ENCODE data around the gene CFAP410. TPM values are rescaled to one million over a fixed set of nuclear protein-coding genes. Genes with fewer than 3 reads are reported as not detected.

The CFAP410 gene
- total RNA-seq, 3 donors from 2014 or later, result 22.2 to 31.1 (median 27.8) TPM

DNA sequence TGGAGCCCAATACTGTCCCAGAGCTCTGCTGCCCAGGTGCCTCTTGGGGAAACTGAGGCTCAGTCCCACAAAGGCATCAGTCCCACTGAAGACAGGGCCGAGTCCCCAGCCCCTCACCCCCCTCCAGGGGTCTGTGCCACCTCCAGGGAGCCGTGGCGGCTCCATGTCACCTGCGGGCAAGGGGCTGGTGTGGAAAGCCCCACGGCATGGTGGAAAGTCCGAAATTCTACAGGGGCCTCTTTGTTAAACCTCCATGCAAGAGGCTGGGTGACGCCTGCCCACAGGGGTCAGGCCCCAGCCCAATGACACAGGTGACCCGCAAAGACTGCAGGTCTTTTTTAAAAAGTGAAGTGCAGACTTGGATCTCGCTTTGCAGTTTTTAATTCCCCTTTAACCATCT, 56.8 kb downstream of the CFAP410 start:
- Histone ChIP-seq H3K27me3 (peaks cover 2 to 24% of the 10 kb centered on the region in 2 donors), H3K4me1 (no peaks in the 10 kb centered on the region), H3K27ac (no peak overlapping the region), H3K9me3 (no peaks in the 10 kb centered on the region), H3K4me3 (no peak overlapping the region), H3K36me3 (no peaks in the 10 kb centered on the region)
- intact Hi-C loops (cut with DNase I; ENCODE audit: low total_unique reads), result no loop called here
- TF ChIP-seq POLR2AphosphoS5 (IDR thresholded peaks at IDR 0.05) (no peak), POLR2A (IDR thresholded peaks at IDR 0.05) (no peak)
- TF ChIP-seq, protein P1, sequence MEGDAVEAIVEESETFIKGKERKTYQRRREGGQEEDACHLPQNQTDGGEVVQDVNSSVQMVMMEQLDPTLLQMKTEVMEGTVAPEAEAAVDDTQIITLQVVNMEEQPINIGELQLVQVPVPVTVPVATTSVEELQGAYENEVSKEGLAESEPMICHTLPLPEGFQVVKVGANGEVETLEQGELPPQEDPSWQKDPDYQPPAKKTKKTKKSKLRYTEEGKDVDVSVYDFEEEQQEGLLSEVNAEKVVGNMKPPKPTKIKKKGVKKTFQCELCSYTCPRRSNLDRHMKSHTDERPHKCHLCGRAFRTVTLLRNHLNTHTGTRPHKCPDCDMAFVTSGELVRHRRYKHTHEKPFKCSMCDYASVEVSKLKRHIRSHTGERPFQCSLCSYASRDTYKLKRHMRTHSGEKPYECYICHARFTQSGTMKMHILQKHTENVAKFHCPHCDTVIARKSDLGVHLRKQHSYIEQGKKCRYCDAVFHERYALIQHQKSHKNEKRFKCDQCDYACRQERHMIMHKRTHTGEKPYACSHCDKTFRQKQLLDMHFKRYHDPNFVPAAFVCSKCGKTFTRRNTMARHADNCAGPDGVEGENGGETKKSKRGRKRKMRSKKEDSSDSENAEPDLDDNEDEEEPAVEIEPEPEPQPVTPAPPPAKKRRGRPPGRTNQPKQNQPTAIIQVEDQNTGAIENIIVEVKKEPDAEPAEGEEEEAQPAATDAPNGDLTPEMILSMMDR (IDR thresholded peaks at IDR 0.05), result no peak
- DNase-seq (ENCODE audit: low spot score in 2 of 2), result no peak

DNA sequence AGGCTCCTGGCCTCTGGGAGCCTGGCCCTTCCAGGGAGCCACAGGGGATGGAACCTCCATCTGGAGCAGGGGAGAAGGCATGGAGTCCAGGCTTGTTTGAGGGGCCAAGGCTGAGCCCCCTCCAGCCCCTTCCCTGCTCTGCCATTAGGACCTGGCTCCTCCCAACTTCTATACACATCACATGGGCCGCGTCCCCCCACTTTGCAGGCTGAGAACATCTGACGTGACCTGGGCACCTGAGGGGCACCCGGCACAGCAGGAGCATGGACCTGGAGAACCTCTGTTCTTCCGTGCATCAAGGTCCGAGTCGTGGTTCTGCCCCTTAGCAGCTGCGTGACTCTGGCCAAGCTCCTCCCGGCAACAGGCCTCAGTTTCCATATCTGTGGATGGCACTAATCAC, 57.4 kb downstream of the CFAP410 start:
- Histone ChIP-seq H3K4me1 (no peaks in the 10 kb centered on the region), H3K9me3 (no peaks in the 10 kb centered on the region), H3K27me3 (peaks cover 0 to 18% of the 10 kb centered on the region in 2 donors), H3K27ac (no peak overlapping the region), H3K4me3 (no peak overlapping the region), H3K36me3 (no peaks in the 10 kb centered on the region)
- no peak for DNase-seq (ENCODE audit: low spot score in 2 of 2)
- intact Hi-C loops (cut with DNase I; ENCODE audit: low total_unique reads), result no loop called here
- TF ChIP-seq POLR2AphosphoS5 (IDR thresholded peaks at IDR 0.05), result no peak
- TF ChIP-seq POLR2A (IDR thresholded peaks at IDR 0.05), result no peak
- TF ChIP-seq, protein P1 (IDR thresholded peaks at IDR 0.05), result no peak

DNA sequence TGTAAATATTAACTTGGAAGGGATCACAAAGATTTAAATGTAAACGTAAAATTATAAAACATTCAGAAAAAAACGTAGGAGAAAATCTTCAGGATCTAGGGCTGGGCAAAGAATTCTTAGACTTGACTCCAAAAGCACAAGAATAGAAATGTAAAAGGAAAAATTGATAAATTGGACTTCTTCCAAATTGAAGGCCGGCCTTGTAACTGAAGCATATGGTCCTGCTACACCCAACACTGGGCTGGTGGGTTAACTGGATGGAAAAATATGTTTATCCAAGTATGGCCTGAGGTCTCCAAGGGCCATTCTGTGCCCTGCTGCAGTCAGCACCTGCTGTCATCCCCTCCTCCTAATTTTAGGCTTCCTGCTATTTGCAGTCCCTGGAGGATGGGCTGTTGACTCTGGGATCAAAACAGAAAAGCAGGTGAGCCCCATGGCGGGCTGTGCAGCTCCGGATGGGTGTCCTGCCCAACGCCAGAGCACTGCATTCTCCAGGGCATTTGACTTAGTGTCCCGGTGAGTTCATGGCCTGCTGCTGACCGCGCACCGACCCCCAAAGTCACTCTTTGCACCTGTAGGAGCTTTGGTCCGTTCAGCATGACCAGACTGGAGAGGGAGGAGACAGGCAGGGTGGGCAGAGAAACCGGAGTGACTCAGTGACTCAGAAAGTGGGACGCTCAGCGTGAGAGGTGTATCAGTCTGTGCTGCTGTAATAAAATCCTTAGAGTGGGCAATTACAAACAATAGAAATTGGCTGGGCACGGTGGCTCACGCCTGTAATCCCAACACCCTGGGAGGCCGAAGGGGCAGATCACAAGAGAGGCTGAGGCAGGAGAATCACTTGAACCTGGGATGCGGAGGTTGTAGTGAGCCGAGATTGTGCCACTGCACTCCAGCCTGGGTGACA, 59.6 kb downstream of the CFAP410 start:
- intact Hi-C loops (cut with DNase I; ENCODE audit: low total_unique reads), result no loop called here
- DNase-seq (ENCODE audit: low spot score in 2 of 2), result no peak

More for the DNA sequence above, 59.6 kb downstream of the CFAP410 start:
- H3K27ac ChIP-seq, result no peak overlapping the region
- H3K9me3 ChIP-seq, result no peaks in the 10 kb centered on the region
- TF ChIP-seq POLR2AphosphoS5 (IDR thresholded peaks at IDR 0.05), result no peak
- TF ChIP-seq, protein P1 (IDR thresholded peaks at IDR 0.05), result no peak
- no peak for TF ChIP-seq POLR2A (IDR thresholded peaks at IDR 0.05)
- H3K4me3 ChIP-seq, result no peak overlapping the region
- H3K4me1 ChIP-seq, result no peaks in the 10 kb centered on the region
- no peaks in the 10 kb centered on the region for H3K27me3 ChIP-seq
- H3K36me3 ChIP-seq, result no peaks in the 10 kb centered on the region

Other genes starting within 250 kb of the CFAP410 start
- gene PWP2, start 232.0 kb downstream of the CFAP410 start, total RNA-seq, result 1 to 10 TPM; 5.8 to 9.5 (median 6.9) TPM
- gene GATD3, start 205.7 kb downstream of the CFAP410 start, total RNA-seq, result 10 to 100 TPM in 1 of 3 donors, 1 to 10 TPM in 2; 8.8 to 10.7 (median 9.5) TPM
- 1 to 10 TPM in 2 of 3 donors, under 1 TPM in 1; 0.80 to 4.2 (median 2.6) TPM for gene ICOSLG, start 98.4 kb downstream of the CFAP410 start, total RNA-seq
- not detected for gene DNMT3L, start 77.5 kb downstream of the CFAP410 start, total RNA-seq
- not detected for gene AIRE, start 53.5 kb downstream of the CFAP410 start, total RNA-seq
- gene PFKL, start 39.3 kb downstream of the CFAP410 start, total RNA-seq, result 100 to 1,000 TPM in 1 of 3 donors, 10 to 100 TPM in 2; 80.9 to 101 (median 97.9) TPM
- 1 to 10 TPM; 4.3 to 7.9 (median 7.2) TPM for gene TRPM2, start 14.2 kb upstream of the CFAP410 start, total RNA-seq
- 1 to 10 TPM; 1.6 to 6.4 (median 2.0) TPM for gene LRRC3, start 116.1 kb upstream of the CFAP410 start, total RNA-seq
- gene KRTAP10-1, start 200.8 kb upstream of the CFAP410 start, total RNA-seq, result not detected
- not detected for gene KRTAP10-2, start 212.1 kb upstream of the CFAP410 start, total RNA-seq
- not detected for gene KRTAP10-3, start 219.4 kb upstream of the CFAP410 start, total RNA-seq
- gene KRTAP10-4, start 234.3 kb upstream of the CFAP410 start, total RNA-seq, result not detected
- not detected for gene KRTAP10-5, start 241.2 kb upstream of the CFAP410 start, total RNA-seq

All from breast epithelium (tissue), 4 donors.